NCI-H2196 treated with DMSO at 0.1 percent for 48 hours (cell line): Measurements from ENCODE around the gene YIPF3.

ENCODE experiments used
- DNase-seq: peaks from one replicate; lab custom pipeline; 2025; ENCODE audit not compliant: unreplicated experiment; lab: John Stamatoyannopoulos, UW

Gene YIPF3

GRCh38 chr6:43493833-43494232 is 22.9 kb downstream of the YIPF3 start:
- no peak for DNase-seq

- DNase-seq: no peak
These were observed 23.5 kb downstream of the YIPF3 start for GRCh38 chr6:43493230-43493629.

GRCh38 chr6:43492673-43493072 is 24.1 kb downstream of the YIPF3 start:
- DNase-seq: no peak

- peak; percentile 34 for DNase-seq
These were observed 24.7 kb downstream of the YIPF3 start for GRCh38 chr6:43491750-43492661.

- DNase-seq: no peak
These were observed 26.2 kb downstream of the YIPF3 start for GRCh38 chr6:43490523-43490939.

- DNase-seq: no peak
These were observed 27.3 kb downstream of the YIPF3 start for GRCh38 chr6:43489277-43490072.

- DNase-seq: no peak
These were observed 28.0 kb downstream of the YIPF3 start for GRCh38 chr6:43488667-43489276.

- no peak for DNase-seq
These were observed 35.0 kb downstream of the YIPF3 start for GRCh38 chr6:43481591-43482236.

GRCh38 chr6:43481075-43481474 is 35.7 kb downstream of the YIPF3 start:
- DNase-seq: no peak

- DNase-seq: no peak
These were observed 38.7 kb downstream of the YIPF3 start for GRCh38 chr6:43478008-43478372.

GRCh38 chr6:43477235-43478007 is 39.3 kb downstream of the YIPF3 start, which contains the start of gene TJAP1:
TSS of gene TJAP1 (plus strand) at chr6:43477570. CDS start at chr6:43499002, 21,432 bp downstream.
- peak; percentile 77 for DNase-seq

GRCh38 chr6:43476746-43477145 is 40.0 kb downstream of the YIPF3 start:
- DNase-seq: no peak

GRCh38 chr6:43475516-43475915 is 41.2 kb downstream of the YIPF3 start:
- DNase-seq: no peak

- no peak for DNase-seq
These were observed 44.2 kb downstream of the YIPF3 start for GRCh38 chr6:43472515-43472914.

- DNase-seq: no peak
These were observed 45.3 kb downstream of the YIPF3 start for GRCh38 chr6:43471399-43471798.

GRCh38 chr6:43469947-43470346 is 46.8 kb downstream of the YIPF3 start:
- DNase-seq: no peak

GRCh38 chr6:43468748-43469681 is 47.7 kb downstream of the YIPF3 start:
- no peak for DNase-seq

GRCh38 chr6:43468240-43468639 is 48.5 kb downstream of the YIPF3 start:
- no peak for DNase-seq

GRCh38 chr6:43467752-43468151 is 49.0 kb downstream of the YIPF3 start:
- DNase-seq: no peak
